ENCODE measurements around the gene OOSP2.

The OOSP2 gene

GRCh38 chr11:60078745-60079144 is 38.5 kb downstream of the OOSP2 start:
- FAIRE-seq (no peak), DNase-seq (ENCODE audit: low spot score) (no peak)

DNA sequence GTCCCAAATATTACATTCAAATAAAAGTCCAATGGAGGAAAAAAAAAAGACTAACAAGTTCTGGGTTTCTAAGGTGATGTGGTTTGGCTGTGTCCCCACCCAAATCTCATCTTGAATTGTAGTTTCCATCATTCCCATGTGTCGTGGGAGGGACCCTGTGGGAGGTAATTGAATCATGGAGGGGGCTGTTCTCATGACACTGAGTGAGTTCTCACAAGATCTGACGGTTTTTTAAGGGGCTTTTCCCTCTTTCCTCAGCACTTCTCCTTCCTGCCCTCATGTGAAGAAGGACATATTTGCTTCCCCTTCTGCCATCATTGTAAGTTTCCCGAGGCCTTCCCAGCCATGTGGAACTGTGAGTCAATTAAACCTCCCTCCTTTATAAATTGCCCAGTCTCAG is 40.3 kb downstream of the OOSP2 start:
- no peak for DNase-seq (ENCODE audit: low spot score)
- FAIRE-seq = no peak

DNA sequence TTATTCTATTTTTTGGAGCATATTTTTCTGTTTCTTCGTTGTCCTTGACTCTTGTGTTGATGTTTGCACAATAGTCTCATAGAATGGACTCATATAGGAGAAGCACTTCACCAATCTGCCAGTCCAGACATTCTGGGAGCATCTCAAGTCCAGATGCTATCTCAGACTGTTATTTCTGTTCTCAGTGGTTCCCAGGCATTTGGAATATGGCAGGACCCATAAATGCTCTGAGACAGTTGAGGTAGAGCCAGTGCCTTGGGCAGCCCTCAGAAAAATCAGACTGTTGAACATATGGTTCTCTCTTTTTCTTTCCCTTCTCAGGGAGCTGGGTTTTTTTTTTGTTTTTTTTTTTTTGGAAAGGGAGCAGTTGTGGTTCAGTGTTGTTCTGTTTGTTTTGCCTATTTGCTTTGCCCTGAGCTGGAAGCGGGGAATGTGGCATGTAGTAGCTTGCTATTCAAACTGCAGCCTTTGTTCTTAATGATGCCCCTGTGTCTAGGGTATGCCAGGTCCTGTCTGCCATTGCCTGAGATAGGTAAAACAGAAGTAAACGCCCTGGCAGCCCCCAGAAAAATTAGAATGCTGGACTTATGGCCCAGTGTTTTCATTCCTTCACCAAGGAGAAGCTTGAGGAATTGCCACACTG is 44.5 kb downstream of the OOSP2 start:
- no peak for DNase-seq (ENCODE audit: low spot score)
- no peak for FAIRE-seq

- FAIRE-seq (no peak), DNase-seq (ENCODE audit: low spot score) (no peak)
Observed at GRCh38 chr11:60085909-60086308, 45.7 kb downstream of the OOSP2 start.

GRCh38 chr11:60087239-60087638 is 47.0 kb downstream of the OOSP2 start:
- no peak for DNase-seq (ENCODE audit: low spot score)
- no peak for FAIRE-seq

GRCh38 chr11:60088364-60088763 is 48.2 kb downstream of the OOSP2 start, which contains the start of gene MS4A2:
Gene MS4A2, plus strand, starts transcription at chr11:60088664. Its CDS starts 102 bp downstream, at chr11:60088766.
- DNase-seq (ENCODE audit: low spot score) (no peak), FAIRE-seq (no peak)

GRCh38 chr11:60095477-60096120 is 55.4 kb downstream of the OOSP2 start:
- DNase-seq (ENCODE audit: low spot score) (no peak), FAIRE-seq (no peak)

DNA sequence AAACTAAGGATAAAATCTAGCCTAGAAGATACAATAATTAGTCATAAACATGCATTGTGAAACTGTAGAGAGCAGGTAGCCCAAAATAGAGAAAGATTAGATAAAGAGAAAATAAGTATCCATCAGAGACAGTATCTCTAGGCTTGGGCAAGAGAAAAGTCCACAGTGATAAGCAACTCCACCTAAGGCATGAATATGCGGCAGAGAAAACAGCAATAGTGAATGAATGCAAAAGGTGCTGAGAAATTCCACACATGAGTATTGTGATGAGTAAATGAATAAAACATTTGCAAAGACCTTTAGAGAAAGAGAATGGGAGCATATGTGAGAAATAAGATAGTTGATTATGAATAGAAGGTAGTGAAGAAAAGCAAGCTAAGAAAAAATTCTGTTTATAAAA is 57.0 kb downstream of the OOSP2 start:
- FAIRE-seq (no peak), DNase-seq (ENCODE audit: low spot score) (no peak)

Data from RCC 7860 (cell line).